Esophagus muscularis mucosa (tissue), 4 donors: ENCODE data around the gene MARCHF4.

ENCODE experiments used
- EP300 ChIP-seq: sonication (generic); formaldehyde crosslinking; IDR thresholded peaks from one replicate; pipeline ENCODE4 v1.6.1; 2017; ENCODE audit warnings: antibody characterized with exemption
- POLR2A ChIP-seq: fragments of 450-650 bp; IDR thresholded peaks from one replicate; pipeline ENCODE4 v1.6.1; 2017; ENCODE audit warnings: antibody characterized with exemption, moderate library complexity, mild to moderate bottlenecking, low read depth
- POLR2AphosphoS5 ChIP-seq, 2 donors: sonication (generic); formaldehyde crosslinking; IDR thresholded peaks; one replicate each; pipeline ENCODE4 v1.6.1; 2017; ENCODE audit warnings: antibody characterized with exemption in 2 of 2
- TF ChIP-seq, protein P1 (sequence below), 3 experiments: fragments of 200-600 bp in 2 of 3; fragments of 450-650 bp in 1 of 3; sonication (generic) in 2 of 3; IDR thresholded peaks; one replicate each; pipeline ENCODE4 v1.5.1; 2017 to 2019; ENCODE audit warnings: antibody characterized with exemption in 3 of 3, mild to moderate bottlenecking in 2 of 3, moderate library complexity in 1 of 3

DNA sequence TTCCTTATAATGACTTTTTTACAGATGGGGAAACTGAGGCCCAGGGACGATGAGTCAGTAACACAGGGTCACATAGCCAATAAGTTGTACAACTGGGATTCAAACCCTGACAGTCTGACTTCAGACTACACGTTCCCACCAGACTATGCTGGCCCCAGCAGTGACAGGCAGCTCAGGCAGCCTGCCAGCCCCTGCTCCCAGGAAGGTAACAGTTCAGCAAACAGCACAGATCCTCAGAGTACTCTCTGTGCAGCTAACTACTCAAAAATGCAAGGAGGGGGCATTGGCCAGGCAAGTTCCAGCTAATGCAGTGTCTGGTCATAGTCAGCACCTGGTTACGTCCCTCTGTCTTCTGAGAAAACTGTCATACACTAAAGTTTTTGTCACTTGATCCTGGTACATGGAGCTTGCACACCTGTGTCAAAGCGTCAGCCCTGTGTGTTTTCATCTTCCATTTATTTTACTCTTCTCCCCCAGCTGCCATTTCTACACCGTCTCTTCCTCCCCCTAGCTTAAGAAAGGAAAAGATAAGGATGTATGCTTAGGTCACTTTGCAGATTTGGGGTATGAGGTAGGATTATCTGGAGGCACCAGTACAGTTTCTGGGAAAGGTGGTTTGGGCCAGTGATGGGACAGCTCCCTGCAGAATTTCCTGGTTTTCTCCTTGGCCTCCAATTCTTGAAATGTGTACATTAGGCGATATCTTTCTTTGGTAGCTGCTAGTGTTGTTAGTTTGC is 44.5 kb upstream of the MARCHF4 start:
- TF ChIP-seq, protein P1, sequence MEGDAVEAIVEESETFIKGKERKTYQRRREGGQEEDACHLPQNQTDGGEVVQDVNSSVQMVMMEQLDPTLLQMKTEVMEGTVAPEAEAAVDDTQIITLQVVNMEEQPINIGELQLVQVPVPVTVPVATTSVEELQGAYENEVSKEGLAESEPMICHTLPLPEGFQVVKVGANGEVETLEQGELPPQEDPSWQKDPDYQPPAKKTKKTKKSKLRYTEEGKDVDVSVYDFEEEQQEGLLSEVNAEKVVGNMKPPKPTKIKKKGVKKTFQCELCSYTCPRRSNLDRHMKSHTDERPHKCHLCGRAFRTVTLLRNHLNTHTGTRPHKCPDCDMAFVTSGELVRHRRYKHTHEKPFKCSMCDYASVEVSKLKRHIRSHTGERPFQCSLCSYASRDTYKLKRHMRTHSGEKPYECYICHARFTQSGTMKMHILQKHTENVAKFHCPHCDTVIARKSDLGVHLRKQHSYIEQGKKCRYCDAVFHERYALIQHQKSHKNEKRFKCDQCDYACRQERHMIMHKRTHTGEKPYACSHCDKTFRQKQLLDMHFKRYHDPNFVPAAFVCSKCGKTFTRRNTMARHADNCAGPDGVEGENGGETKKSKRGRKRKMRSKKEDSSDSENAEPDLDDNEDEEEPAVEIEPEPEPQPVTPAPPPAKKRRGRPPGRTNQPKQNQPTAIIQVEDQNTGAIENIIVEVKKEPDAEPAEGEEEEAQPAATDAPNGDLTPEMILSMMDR (IDR thresholded peaks at IDR 0.05), result no peak
- TF ChIP-seq POLR2AphosphoS5 (IDR thresholded peaks at IDR 0.05) (no peak), POLR2A (no peak), EP300 (no peak)
